ENCODE measurements around the gene SAXO2.
"Not testable (repeated sequence)": the region's sequence is repeated elsewhere in the genome, so short reads cannot be mapped to it uniquely, and the experiment has no call there.

DNA sequence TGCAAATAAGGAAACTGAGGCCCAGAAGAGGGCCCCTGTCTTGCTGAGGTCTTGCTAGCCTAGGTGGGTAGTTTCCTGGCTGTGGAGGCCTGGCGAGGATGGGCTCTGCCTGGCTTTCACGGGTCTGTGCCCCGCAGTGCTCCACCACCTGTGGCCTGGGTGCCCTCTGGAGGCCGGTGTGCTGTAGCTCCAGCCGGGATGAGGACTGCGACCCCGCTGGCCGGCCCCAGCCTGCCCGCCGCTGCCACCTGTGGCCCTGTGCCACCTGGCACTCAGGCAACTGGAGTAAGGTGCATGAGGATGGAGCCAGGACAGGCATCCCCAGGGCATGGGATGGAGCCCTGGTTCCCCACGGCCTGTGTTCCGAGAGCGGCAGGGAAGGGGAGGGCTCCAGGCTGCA, 66.4 kb downstream of the SAXO2 start:
- TF ChIP-seq, protein P1, sequence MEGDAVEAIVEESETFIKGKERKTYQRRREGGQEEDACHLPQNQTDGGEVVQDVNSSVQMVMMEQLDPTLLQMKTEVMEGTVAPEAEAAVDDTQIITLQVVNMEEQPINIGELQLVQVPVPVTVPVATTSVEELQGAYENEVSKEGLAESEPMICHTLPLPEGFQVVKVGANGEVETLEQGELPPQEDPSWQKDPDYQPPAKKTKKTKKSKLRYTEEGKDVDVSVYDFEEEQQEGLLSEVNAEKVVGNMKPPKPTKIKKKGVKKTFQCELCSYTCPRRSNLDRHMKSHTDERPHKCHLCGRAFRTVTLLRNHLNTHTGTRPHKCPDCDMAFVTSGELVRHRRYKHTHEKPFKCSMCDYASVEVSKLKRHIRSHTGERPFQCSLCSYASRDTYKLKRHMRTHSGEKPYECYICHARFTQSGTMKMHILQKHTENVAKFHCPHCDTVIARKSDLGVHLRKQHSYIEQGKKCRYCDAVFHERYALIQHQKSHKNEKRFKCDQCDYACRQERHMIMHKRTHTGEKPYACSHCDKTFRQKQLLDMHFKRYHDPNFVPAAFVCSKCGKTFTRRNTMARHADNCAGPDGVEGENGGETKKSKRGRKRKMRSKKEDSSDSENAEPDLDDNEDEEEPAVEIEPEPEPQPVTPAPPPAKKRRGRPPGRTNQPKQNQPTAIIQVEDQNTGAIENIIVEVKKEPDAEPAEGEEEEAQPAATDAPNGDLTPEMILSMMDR (IDR thresholded peaks at IDR 0.05): not testable (repeated sequence)
- not testable (repeated sequence) for TF ChIP-seq POLR2A, POLR2AphosphoS5 (IDR thresholded peaks at IDR 0.05)

All from transverse colon (tissue), 4 donors.